HG03045 (cell line): ENCODE measurements around the gene SMPDL3A.

Experiments used
- ATAC-seq: cut with Tn5 transposase; IDR thresholded peaks from one replicate; pipeline ENCODE4 v1.9.1; 2021; ENCODE audit warnings: mild to moderate bottlenecking, moderate library complexity; ENCODE audit not compliant: unreplicated experiment

The SMPDL3A gene

GRCh38 chr6:122801397-122801796 is 12.3 kb downstream of the SMPDL3A start:
- no peak for ATAC-seq

- ATAC-seq: no peak
These were observed 14.2 kb downstream of the SMPDL3A start for GRCh38 chr6:122803171-122803661.

- no peak for ATAC-seq
These were observed 16.0 kb downstream of the SMPDL3A start for GRCh38 chr6:122804962-122805485.

- no peak for ATAC-seq
These were observed 17.2 kb downstream of the SMPDL3A start for GRCh38 chr6:122806291-122806690.

- ATAC-seq: no peak
These were observed 19.2 kb downstream of the SMPDL3A start for GRCh38 chr6:122808121-122808885.

- no peak for ATAC-seq
These were observed 19.9 kb downstream of the SMPDL3A start for GRCh38 chr6:122809001-122809400.

- no peak for ATAC-seq
These were observed 20.6 kb downstream of the SMPDL3A start for GRCh38 chr6:122809691-122810090.

- no peak for ATAC-seq
These were observed 21.1 kb downstream of the SMPDL3A start for GRCh38 chr6:122810189-122810588.

GRCh38 chr6:122817358-122817757 is 28.3 kb downstream of the SMPDL3A start:
- ATAC-seq: no peak

- no peak for ATAC-seq
These were observed 28.7 kb downstream of the SMPDL3A start for GRCh38 chr6:122817766-122818165.

- ATAC-seq: no peak
These were observed 29.8 kb downstream of the SMPDL3A start for GRCh38 chr6:122818866-122819265.

GRCh38 chr6:122821095-122821494 is 32.0 kb downstream of the SMPDL3A start:
- no peak for ATAC-seq

GRCh38 chr6:122825163-122825562 is 36.1 kb downstream of the SMPDL3A start:
- ATAC-seq: no peak

- ATAC-seq: no peak
These were observed 40.4 kb downstream of the SMPDL3A start for GRCh38 chr6:122829456-122829855.

GRCh38 chr6:122831511-122831910 is 42.5 kb downstream of the SMPDL3A start:
- no peak for ATAC-seq

- ATAC-seq: no peak
These were observed 43.4 kb downstream of the SMPDL3A start for GRCh38 chr6:122832459-122832858.

GRCh38 chr6:122833021-122833491 is 44.0 kb downstream of the SMPDL3A start:
- no peak for ATAC-seq

- ATAC-seq: no peak
These were observed 49.2 kb downstream of the SMPDL3A start for GRCh38 chr6:122838060-122838780.

- ATAC-seq: no peak
These were observed 50.4 kb downstream of the SMPDL3A start for GRCh38 chr6:122839472-122839871.

GRCh38 chr6:122839906-122840305 is 50.8 kb downstream of the SMPDL3A start:
- ATAC-seq: no peak

GRCh38 chr6:122845464-122845863 is 56.4 kb downstream of the SMPDL3A start:
- ATAC-seq: no peak
